C4-2B (cell line): Measurements from ENCODE around the gene SLC12A4.

ENCODE experiments used
- H3K27ac ChIP-seq: fragments of 450-650 bp; 2 replicates; pipeline ENCODE4 v1.5.1; 2017
- CTCF ChIP-seq: fragments of 450-650 bp; conservative IDR thresholded peaks from 2 replicates; pipeline ENCODE4 v1.5.1; 2017; ENCODE audit warnings: mild to moderate bottlenecking
- ZFX ChIP-seq: fragments of 450-650 bp; IDR thresholded peaks from 2 replicates; pipeline ENCODE4 v1.6.1; 2017

SLC12A4 gene

DNA sequence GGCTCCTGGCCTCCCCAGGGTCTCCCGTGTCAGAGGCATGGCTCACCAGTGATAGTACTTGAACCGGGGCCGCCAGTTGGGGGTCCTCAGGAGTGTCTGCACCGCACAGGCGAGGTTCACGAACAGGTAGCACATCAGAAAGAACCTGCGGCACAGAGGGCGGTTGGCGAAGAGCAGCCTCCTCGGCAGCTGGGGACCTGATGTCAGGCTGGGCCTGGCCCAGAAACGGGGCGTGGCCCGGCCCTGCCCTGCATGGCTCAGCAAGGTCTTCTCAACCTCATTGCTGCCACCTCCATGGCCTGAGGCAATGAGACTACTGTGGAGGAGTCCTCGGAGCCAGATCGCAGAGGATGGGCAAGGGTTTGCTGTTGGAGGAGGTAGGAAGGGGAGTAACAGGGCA is 20.4 kb downstream of the SLC12A4 start:
- no peak overlapping the region for H3K27ac ChIP-seq
- TF ChIP-seq CTCF: no peak
- no peak for TF ChIP-seq ZFX

DNA sequence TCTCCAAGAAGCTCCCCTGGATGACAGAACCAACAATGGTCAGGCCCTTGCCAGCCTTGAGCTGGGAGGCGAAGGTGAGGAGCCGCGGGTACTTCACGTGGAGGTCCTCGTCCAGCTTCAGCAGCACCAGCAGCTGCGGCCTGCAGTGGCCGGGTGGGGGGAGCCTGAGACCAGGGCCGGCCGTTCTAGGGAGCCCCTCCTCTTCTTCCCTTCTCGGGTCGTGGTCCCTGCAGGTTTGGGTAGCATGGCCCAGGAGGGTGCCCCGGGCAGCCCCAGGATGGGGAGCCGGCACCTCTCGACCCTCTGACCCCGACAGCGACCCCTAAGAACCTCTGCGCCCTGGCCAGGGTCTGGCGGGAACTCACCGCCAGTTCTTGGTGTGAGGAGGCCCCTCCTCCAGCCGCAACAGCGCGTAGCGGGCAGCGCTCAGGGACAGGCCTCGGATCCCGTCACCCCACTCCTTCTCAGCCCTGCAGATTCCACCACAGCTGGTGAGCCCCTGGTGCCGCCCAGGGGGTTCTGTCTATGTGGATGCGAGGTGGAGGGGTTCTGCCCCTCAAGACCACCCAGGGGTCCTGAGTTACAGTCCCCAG is 21.4 kb downstream of the SLC12A4 start:
- no peak; the same call in 1 of the 2 replicates for TF ChIP-seq CTCF
- TF ChIP-seq ZFX: no peak
- no peak overlapping the region for H3K27ac ChIP-seq

DNA sequence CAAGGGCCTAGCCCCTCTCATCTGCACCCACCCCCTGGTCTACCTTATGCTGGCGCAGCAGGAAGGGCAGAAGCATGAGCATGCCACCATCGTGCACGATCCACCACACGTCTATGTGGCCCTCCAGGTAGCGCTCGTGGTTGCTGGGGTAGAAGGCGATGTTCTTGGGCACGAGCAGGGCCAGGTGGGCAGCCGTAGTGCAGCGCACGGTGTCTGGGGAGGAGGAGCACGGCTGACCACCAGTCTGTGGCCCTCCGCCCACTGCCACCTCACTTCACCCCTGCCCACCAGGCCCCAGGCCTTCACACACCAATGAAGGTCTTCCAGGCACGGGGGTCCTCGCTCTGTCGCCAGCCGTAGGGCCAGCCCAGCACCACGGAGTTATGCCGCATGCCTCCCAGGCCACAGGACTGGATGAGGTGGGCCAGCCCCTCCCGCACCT is 22.3 kb downstream of the SLC12A4 start:
- no peak overlapping the region for H3K27ac ChIP-seq
- no peak for TF ChIP-seq ZFX
- no peak for TF ChIP-seq CTCF

- H3K27ac ChIP-seq: no peak overlapping the region
- no peak for TF ChIP-seq ZFX
- TF ChIP-seq CTCF: no peak
Measured at GRCh38 chr16:67945392-67945933, 23.0 kb downstream of the SLC12A4 start.

- H3K27ac ChIP-seq: no peak overlapping the region
- no peak for TF ChIP-seq CTCF
- no peak for TF ChIP-seq ZFX
Measured at GRCh38 chr16:67944690-67945391, 23.6 kb downstream of the SLC12A4 start.

DNA sequence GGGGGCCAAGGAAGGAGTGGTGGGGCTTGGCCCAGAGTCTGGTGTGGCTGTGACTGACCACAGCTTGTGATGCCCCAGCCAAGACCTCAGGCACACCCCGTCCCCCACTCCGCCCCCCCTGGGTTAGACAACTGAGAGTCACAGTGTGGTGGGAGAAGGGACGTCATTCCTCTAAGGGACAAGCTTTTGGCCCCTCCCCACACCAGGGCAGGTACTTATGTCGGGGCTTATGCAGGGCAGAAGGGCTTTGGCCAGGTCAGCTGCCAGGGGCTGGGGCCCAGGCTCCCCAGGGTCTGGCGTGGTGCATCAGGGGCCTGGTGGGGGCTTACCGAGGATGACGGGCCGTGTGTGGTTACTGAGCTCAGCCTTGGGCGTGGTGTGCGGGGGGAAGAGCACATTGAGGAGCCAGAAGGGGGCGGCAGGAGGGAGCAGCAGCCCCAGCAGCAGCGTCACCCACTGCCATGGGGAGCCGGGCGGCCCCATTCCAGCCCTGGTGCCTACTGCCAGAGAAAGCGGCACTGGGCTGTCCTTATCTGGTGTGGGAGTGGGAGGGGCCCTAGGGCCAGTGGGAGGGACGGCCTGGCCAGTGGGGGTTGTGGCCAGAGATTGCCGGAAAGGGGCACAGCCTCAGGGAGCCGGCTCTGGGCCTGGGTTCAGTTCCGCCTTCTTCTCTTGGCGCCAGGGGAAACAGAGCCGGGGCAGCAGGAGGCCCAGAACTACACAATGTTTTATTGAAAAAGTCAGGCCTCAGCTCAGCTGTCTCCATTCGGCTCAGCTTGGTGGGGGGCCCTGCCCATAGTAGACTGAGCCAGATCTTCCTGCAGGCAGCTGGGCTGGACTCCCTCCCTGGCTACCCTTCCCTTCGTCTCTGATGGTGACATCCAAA is 24.6 kb downstream of the SLC12A4 start, which contains the start of gene LCAT:
Gene LCAT (minus strand): TSS at position 502 of the 886 bp plus-strand sequence. CDS start 19 bp downstream, at position 483.
- no peak for TF ChIP-seq CTCF
- no peak for TF ChIP-seq ZFX
- H3K27ac ChIP-seq: no peak within 1 kb of the TSS
